Transverse colon (tissue), 4 donors: ENCODE results near the gene PF4V1.

ENCODE experiments used
- EP300 ChIP-seq: sonication (generic); formaldehyde crosslinking; IDR thresholded peaks from one replicate; pipeline ENCODE4 v1.6.1; 2017; ENCODE audit warnings: antibody characterized with exemption, low read depth
- POLR2A ChIP-seq: fragments of 450-650 bp; IDR thresholded peaks from one replicate; pipeline ENCODE4 v1.6.1; 2016; ENCODE audit warnings: antibody characterized with exemption, mild to moderate bottlenecking, moderate library complexity
- POLR2AphosphoS5 ChIP-seq, 3 donors: sonication (generic); formaldehyde crosslinking; IDR thresholded peaks; one replicate each; pipeline ENCODE4 v1.6.1; 2016; ENCODE audit warnings: antibody characterized with exemption in 3 of 3
- TF ChIP-seq, protein P1 (sequence below), 5 experiments: fragments of 200-600 bp in 3 of 5; fragments of 450-650 bp in 2 of 5; sonication (generic) in 3 of 5; IDR thresholded peaks; 1 replicate in 2 of 5; 2 replicates in 3 of 5; pipeline ENCODE4 v1.5.1; 2016 to 2017; ENCODE audit warnings: antibody characterized with exemption in 5 of 5, inconsistent platforms in 3 of 5, mild to moderate bottlenecking in 2 of 5, moderate library complexity in 1 of 5

DNA sequence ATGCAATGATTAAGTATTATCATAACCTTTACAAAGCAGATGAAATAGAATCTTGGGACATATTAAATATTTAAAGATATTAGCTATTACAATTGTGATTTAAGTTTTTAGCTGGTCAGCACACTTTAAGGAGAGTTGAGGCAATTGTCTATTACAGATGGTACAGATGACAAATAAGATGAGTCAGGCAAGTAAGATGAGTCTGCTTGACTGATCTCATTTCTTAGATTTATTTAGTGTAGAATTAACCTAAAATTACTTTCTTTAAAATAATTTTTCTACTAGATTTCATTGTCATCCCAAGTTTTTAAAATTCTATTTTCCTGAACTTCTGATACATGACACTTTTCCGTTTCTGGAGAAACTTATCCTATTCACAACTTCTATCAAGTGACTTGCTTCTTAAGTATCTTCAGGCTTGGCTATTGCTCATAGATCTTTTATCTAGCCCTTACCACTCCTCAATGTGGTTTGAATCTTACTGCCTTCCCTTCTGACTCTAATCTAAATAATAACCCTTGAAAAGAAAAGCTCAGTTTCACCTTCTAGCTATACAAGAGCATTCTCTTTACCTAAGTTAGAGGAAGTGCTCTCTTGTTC, 49.0 kb downstream of the PF4V1 start:
- TF ChIP-seq, protein P1, sequence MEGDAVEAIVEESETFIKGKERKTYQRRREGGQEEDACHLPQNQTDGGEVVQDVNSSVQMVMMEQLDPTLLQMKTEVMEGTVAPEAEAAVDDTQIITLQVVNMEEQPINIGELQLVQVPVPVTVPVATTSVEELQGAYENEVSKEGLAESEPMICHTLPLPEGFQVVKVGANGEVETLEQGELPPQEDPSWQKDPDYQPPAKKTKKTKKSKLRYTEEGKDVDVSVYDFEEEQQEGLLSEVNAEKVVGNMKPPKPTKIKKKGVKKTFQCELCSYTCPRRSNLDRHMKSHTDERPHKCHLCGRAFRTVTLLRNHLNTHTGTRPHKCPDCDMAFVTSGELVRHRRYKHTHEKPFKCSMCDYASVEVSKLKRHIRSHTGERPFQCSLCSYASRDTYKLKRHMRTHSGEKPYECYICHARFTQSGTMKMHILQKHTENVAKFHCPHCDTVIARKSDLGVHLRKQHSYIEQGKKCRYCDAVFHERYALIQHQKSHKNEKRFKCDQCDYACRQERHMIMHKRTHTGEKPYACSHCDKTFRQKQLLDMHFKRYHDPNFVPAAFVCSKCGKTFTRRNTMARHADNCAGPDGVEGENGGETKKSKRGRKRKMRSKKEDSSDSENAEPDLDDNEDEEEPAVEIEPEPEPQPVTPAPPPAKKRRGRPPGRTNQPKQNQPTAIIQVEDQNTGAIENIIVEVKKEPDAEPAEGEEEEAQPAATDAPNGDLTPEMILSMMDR (IDR thresholded peaks at IDR 0.05), result no peak
- no peak for TF ChIP-seq POLR2A
- TF ChIP-seq EP300, result no peak
- no peak for TF ChIP-seq POLR2AphosphoS5 (IDR thresholded peaks at IDR 0.05)
